ENCODE data around the gene EIF4E1B.

EIF4E1B gene

DNA sequence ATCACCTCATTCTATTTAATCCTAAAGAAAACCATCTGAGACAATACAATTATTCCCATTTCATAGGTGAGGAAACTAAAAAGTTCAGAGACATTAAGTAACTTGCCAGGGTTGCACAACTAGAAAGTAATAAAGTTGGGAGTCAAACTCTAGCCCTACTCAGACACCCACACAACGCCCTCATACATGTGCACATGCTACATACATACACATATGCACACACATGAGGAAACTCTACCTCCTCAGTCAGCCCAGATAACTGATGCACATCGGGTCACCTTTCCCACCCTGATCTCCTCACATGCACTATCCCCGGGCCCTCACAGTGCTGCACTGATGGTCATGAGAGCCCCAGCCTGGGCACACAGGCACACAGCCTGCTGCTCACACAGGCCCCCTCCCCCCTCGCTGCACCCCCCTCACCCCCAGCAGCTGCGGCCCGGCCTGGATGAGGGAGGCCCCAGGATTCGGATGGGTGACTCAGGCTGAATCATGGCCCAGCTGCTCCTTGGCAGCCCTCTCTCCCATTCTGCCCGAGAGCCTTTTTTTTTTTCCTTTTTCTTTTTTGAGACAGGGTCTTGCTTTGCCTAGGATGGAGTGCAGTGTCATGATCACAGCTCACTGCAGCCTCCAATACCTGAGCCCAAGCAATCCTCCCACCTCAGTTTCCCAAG is 15.5 kb upstream of the EIF4E1B start:
- DNase-seq (ENCODE audit: low spot score): no peak
- TF ChIP-seq, protein P1, sequence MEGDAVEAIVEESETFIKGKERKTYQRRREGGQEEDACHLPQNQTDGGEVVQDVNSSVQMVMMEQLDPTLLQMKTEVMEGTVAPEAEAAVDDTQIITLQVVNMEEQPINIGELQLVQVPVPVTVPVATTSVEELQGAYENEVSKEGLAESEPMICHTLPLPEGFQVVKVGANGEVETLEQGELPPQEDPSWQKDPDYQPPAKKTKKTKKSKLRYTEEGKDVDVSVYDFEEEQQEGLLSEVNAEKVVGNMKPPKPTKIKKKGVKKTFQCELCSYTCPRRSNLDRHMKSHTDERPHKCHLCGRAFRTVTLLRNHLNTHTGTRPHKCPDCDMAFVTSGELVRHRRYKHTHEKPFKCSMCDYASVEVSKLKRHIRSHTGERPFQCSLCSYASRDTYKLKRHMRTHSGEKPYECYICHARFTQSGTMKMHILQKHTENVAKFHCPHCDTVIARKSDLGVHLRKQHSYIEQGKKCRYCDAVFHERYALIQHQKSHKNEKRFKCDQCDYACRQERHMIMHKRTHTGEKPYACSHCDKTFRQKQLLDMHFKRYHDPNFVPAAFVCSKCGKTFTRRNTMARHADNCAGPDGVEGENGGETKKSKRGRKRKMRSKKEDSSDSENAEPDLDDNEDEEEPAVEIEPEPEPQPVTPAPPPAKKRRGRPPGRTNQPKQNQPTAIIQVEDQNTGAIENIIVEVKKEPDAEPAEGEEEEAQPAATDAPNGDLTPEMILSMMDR (IDR thresholded peaks at IDR 0.05; ENCODE audit: extremely low read depth, missing control alignments): no peak

DNA sequence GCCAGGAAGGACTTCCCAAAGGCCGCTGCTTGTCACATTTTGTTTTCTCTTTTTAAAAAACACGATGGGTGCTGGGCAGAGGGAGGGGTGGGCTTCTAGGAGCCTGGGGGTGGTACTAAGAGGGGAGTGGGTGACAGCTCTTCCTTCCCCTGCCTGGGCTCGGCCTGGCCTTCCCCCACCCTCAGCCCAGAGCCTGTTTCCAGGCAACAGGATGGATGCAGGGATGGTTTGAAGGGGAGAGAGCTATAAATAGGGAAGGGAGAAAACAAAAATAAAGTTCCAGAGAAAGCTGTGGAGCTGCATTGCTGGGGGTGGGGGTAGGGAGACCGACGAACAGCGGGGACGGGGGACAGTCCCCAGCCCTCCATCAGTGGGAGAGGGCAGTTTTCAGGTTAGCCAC is 14.0 kb upstream of the EIF4E1B start:
- TF ChIP-seq, protein P1 (IDR thresholded peaks at IDR 0.05; ENCODE audit: extremely low read depth, missing control alignments): no peak
- no peak for DNase-seq (ENCODE audit: low spot score)

DNA sequence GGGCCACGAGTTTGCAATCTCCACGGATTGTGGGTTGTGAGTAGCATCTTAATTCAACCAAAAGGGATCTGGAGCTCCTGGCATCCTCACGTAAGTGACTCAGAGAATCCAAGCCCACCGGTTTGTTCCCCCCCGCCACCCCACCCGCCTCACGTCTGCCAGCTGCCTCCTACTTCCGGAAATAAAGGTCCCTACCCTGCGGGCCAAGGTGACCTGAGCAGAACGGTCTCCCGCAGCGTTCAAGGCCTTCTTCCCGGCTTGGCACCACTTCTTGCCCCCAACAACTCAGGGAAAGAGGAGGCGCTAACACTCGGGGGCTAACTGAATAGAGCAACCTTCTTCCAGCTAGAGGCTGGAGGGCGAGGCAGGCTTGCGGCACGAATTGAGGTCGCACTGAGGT is 11.7 kb upstream of the EIF4E1B start:
- TF ChIP-seq, protein P1 (IDR thresholded peaks at IDR 0.05; ENCODE audit: extremely low read depth, missing control alignments): no peak
- DNase-seq (ENCODE audit: low spot score): no peak

DNA sequence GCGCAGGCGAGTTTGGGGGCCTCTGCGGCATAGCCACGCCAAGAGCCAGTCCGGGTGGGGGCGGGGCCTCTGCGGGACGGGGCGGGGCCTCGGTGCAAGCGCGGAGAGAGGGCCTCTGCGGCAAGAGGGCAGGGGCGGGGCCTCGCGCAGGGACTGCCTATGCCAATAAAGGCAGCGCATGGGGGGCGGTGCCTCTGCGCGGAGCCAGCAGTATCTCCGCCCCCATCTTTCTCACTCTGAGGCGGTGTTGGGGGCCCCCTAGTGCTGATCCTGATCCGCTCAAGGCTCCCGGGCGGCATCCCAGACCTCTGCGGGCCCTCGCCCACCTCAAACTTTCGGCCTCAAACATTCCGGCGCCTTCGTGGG is 11.3 kb upstream of the EIF4E1B start:
- DNase-seq (ENCODE audit: low spot score): peak; percentile 90
- TF ChIP-seq, protein P1 (IDR thresholded peaks at IDR 0.05; ENCODE audit: extremely low read depth, missing control alignments): peak; percentile 18

DNA sequence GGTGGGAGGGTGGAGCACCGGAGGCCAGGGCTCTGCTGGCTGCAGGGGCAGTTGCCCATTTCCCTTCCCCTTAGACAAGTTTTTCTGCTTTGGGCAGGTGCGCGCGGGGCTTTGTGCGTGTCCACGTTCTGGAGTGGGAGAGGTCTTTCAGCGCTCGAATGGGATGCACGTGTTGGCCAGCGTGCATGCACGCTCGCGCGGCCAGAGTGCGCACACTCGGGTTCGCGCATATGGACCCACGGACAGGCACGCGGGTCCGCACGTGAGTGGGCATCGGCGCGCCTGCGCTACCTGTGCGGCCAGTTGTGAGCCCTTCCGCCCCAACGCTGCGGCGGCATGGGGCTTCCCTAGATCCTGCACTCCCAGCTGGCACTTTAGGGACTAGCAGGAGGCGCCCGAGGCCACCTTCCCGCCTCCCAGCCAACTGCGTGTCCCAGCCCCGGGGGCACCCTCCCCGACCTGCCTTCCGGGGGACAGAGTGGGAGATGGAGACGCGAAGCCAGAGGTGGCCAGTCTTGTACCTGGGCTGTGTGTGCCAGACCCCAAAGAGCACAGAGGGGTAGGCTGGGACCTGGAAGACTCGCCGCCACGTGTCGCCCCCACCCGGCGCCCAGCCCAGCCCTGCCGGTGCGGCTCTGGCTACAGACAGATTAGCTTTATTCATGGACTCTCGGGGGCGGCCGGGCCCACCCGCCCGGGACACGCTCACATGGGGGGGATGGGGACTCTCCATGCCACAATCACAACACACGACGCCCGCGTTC is 10.7 kb upstream of the EIF4E1B start:
- TF ChIP-seq, protein P1 (IDR thresholded peaks at IDR 0.05; ENCODE audit: extremely low read depth, missing control alignments): no peak
- no peak for DNase-seq (ENCODE audit: low spot score)

DNA sequence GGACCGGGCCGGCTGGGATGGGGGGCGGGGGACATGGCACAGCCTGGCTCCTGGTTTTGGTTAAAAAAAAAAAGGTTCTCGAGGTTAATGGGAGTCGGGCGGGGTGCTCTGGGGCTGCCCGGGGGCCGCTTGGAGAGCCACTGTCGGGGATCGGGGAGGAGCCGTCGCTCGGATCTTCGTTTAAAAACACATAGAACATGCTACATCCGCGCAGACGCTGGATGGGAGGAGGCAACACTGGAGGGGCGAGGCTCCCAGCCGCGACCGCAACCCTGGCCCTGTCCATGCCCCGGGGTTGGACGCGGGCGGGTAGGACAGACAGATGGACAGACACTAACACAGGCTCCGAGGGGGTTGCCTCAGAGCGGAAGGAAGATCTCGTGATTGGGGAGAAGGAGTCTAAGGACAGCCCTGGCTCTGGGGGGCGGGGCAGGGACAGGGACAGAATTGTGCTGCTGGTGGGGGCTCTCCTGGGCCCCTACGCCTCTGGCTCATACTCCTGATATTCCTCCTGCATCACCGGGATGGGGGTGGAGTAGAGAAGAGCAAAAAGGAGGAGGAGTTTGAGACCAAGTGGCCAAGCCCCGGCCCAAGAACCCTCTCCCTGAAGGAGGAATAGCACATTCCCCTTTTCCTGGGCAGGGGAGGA is 10.0 kb upstream of the EIF4E1B start:
- TF ChIP-seq, protein P1 (IDR thresholded peaks at IDR 0.05; ENCODE audit: extremely low read depth, missing control alignments): no peak
- no peak for DNase-seq (ENCODE audit: low spot score)

DNA sequence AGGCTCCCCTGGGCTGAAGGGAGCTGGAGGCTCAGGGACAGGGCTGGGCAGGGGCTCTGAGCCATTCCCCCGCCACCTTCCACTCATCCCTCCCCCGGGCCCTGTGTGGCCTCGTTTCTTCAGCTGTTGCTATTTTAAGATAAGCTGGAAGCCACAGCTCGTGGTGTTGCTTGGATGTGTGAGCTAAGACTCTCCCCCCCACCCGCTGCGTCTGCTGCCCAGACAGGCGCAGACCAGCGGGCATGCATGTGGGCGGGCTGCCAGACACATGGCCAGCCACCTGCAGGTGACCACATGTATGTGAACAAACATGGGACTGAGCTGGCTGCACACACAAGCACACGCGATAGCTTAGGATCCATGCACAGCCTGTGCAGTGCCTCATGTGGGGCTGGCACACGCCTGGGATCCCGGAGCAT is 8.8 kb upstream of the EIF4E1B start:
- no peak for DNase-seq (ENCODE audit: low spot score)
- TF ChIP-seq, protein P1 (IDR thresholded peaks at IDR 0.05; ENCODE audit: extremely low read depth, missing control alignments): no peak

All from GM20000 (cell line).